ENCODE measurements around the gene ROR1. TPM values are rescaled to one million over a fixed set of nuclear protein-coding genes. Genes with fewer than 3 reads are reported as not detected.
A peak's percentile ranks its signal among the peaks of the same experiment; 100 is the strongest.

ROR1 gene
- total and polyA plus RNA-seq, 8 donors = 1.4 to 37.3 (median 14.6) TPM

- Histone ChIP-seq H3K9me3 (no peaks in the 10 kb centered on the region), H3K4me3 (no peak overlapping the region), H3K4me1 (peaks cover 4 to 23% (median 16%) of the 10 kb centered on the region in 4 donors), H3K27me3 (no peaks in the 10 kb centered on the region), H3K27ac (no peak overlapping the region), H3K36me3 (no peaks in the 10 kb centered on the region)
- WGBS, 5 donors = 90 to 97% (median 95%) methylated on average over 4 of the region's 4 CpGs
- TF ChIP-seq POLR2AphosphoS5 (IDR thresholded peaks at IDR 0.05) = no peak
- no peak for TF ChIP-seq EP300 (IDR thresholded peaks at IDR 0.05)
- no peak for TF ChIP-seq POLR2A (IDR thresholded peaks at IDR 0.05)
- TF ChIP-seq CTCF (IDR thresholded peaks at IDR 0.05) = no peak
- intact Hi-C loops (cut with DNase I; ENCODE audit: low total_unique reads) = no loop called here
- DNase-seq = no peak
Measured at GRCh38 chr1:63891060-63891690, 117.4 kb downstream of the ROR1 start.

DNA sequence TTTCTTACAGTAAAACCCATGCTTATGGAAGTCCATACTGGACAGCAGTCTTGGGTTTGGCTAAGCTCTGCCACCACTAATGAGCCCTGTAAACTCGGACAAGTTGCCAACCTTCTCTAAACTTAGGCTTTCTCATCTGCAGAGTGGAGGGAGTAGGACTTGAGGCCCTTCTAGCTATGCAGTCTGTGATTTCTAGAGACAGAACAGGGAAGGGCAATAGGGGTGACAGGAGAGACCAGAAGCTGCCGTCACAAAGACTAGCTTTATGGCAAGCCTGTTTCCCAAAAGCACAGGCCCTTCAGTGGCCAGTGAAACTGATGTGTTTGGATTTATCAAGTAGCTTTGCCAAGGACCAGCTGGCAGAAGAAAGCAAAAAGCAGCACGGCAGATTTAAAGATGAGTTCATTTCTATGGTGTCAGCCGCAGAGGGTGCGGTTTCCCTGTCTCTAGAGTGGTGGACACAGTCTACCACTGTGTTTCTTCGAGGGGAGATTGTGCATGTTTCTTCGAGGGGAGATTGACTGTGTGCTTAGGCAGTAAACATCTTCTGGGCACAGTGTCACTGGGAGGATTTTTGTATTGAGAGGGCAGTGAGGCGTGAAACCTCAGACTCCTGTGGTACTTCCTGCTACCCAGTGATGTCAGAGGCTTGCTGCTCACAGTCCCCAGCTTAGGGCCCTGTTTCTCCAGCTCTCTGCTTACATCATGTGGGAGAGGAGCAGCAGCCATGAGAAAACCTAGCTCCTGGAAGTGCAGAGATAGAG, 119.0 kb downstream of the ROR1 start:
- peak in 1 of 2 donors; percentile 74 for DNase-seq

GRCh38 chr1:63893976-63894375, 120.2 kb downstream of the ROR1 start:
- peak overlapping the region in 1 of 5 donors; percentile 72 for H3K27ac ChIP-seq
- H3K36me3 ChIP-seq = no peaks in the 10 kb centered on the region
- no peaks in the 10 kb centered on the region for H3K27me3 ChIP-seq
- H3K4me3 ChIP-seq = no peak overlapping the region
- intact Hi-C loops (cut with DNase I; ENCODE audit: low total_unique reads) = no loop called here
- TF ChIP-seq POLR2A (IDR thresholded peaks at IDR 0.05) (no peak), POLR2AphosphoS5 (IDR thresholded peaks at IDR 0.05) (no peak), CTCF (IDR thresholded peaks at IDR 0.05) (no peak), EP300 (IDR thresholded peaks at IDR 0.05) (no peak)
- WGBS, 5 donors = 85 to 96% (median 94%) methylated on average over 3 of the region's 3 CpGs
- no peaks in the 10 kb centered on the region for H3K9me3 ChIP-seq
- peaks cover 0 to 22% (median 19%) of the 10 kb centered on the region in 4 donors for H3K4me1 ChIP-seq
- DNase-seq = no peak

More for the DNA sequence above, 119.0 kb downstream of the ROR1 start:
- Histone ChIP-seq H3K4me3 (no peak overlapping the region), H3K9me3 (no peaks in the 10 kb centered on the region), H3K27ac (peak overlapping the region in 4 of 5 donors; percentile 61 to 72 (median 67)), H3K4me1 (peaks cover 0 to 17% (median 15%) of the 10 kb centered on the region in 4 donors), H3K27me3 (no peaks in the 10 kb centered on the region), H3K36me3 (no peaks in the 10 kb centered on the region)
- intact Hi-C loops (cut with DNase I; ENCODE audit: low total_unique reads) = no loop called here
- 48 to 52% (median 51%) methylated on average over 8 of the region's 8 CpGs for WGBS, 5 donors
- TF ChIP-seq EP300 (IDR thresholded peaks at IDR 0.05) (no peak), POLR2AphosphoS5 (IDR thresholded peaks at IDR 0.05) (no peak), CTCF (IDR thresholded peaks at IDR 0.05) (no peak), POLR2A (IDR thresholded peaks at IDR 0.05) (no peak)

DNA sequence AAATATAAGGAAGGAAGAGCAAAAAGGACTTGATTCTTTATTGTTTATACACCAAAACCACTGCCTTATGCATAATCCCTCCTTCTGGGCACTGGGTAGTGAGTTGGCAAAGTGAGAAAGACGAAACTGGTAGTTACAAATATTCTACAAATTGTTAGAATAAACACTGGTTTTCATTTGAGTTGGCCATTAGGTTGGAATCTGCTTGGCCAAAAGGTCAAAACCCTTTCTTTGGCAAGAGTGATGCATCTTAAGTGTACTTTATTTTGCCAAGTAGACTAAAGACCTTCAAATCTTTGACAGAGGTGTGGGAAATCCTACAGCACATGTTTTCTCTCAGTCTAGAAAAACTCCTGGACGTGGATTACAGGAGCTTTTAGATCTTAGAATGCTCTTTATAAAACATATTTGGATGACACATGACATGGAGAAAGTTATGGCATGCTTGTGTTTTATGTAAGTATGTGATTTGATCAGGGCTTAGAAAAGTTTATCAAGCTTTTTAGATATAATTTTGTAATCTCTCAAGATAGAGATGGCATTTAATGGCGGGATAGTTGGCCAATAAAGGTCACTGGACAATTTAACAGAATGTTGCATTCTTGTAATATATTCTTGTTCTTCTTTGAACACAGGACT, 120.9 kb downstream of the ROR1 start:
- no peaks in the 10 kb centered on the region for H3K27me3 ChIP-seq
- H3K4me1 ChIP-seq = peaks cover 0 to 30% (median 22%) of the 10 kb centered on the region in 4 donors
- 55 to 69% (median 62%) methylated on average over 3 of the region's 3 CpGs for WGBS, 5 donors
- intact Hi-C loops (cut with DNase I; ENCODE audit: low total_unique reads) = no loop called here
- TF ChIP-seq CTCF (IDR thresholded peaks at IDR 0.05) (no peak), EP300 (IDR thresholded peaks at IDR 0.05) (no peak), POLR2AphosphoS5 (IDR thresholded peaks at IDR 0.05) (no peak), POLR2A (IDR thresholded peaks at IDR 0.05) (no peak)
- no peaks in the 10 kb centered on the region for H3K36me3 ChIP-seq
- DNase-seq = no peak
- no peaks in the 10 kb centered on the region for H3K9me3 ChIP-seq
- H3K4me3 ChIP-seq = no peak overlapping the region
- H3K27ac ChIP-seq = no peak overlapping the region
